Measurements from ENCODE around the gene TGIF1. TPM values are rescaled to one million over a fixed set of nuclear protein-coding genes. Genes with fewer than 3 reads are reported as not detected.

TGIF1 gene
- polyA plus RNA-seq, 1 donor from 2014 or later, result 3.6 TPM

- no peaks in the 10 kb centered on the region for H3K9me3 ChIP-seq (ENCODE audit: low read length)
- no peak for TF ChIP-seq EP300 (conservative IDR thresholded peaks at IDR 0.05; ENCODE audit: poor library complexity, severe bottlenecking)
- no peak for TF ChIP-seq RAD21 (conservative IDR thresholded peaks at IDR 0.05)
- TF ChIP-seq EZH2 (IDR thresholded peaks at IDR 0.05; ENCODE audit: borderline replicate concordance, insufficient read depth, low read length, poor library complexity, severe bottlenecking), result no peak
- no peak for TF ChIP-seq POLR2AphosphoS5 (IDR thresholded peaks at IDR 0.05)
- TF ChIP-seq TAF1 (IDR thresholded peaks at IDR 0.05; ENCODE audit: low read depth), result no peak
- TF ChIP-seq CTCF (IDR thresholded peaks at IDR 0.05; ENCODE audit: poor library complexity, severe bottlenecking), result no peak
- no peak for TF ChIP-seq MXI1 (conservative IDR thresholded peaks at IDR 0.05; ENCODE audit: poor library complexity, severe bottlenecking)
- no peak for TF ChIP-seq SMC3 (conservative IDR thresholded peaks at IDR 0.05; ENCODE audit: poor library complexity)
- TF ChIP-seq REST (IDR thresholded peaks at IDR 0.05; ENCODE audit: borderline replicate concordance), result no peak
- H3K4me3 ChIP-seq (ENCODE audit: low read length), result no peak overlapping the region
- H3F3A ChIP-seq (ENCODE audit: insufficient read depth, low read length, poor library complexity, severe bottlenecking), result no peaks in the 10 kb centered on the region
- no peaks in the 10 kb centered on the region for H4K20me1 ChIP-seq (ENCODE audit: insufficient read depth)
- no peak overlapping the region for H3K9ac ChIP-seq (ENCODE audit: low read length)
- H3K36me3 ChIP-seq (ENCODE audit: insufficient read depth, low read length), result no peaks in the 10 kb centered on the region
- no peaks in the 10 kb centered on the region for H3K9me2 ChIP-seq (ENCODE audit: insufficient read depth, low read length)
- H2AFZ ChIP-seq (ENCODE audit: low read depth, low read length), result no peak overlapping the region
- no peak overlapping the region for H3K4me2 ChIP-seq (ENCODE audit: low read length)
- no peak overlapping the region for H3K27ac ChIP-seq (ENCODE audit: low read length)
- no peaks in the 10 kb centered on the region for H3K27me3 ChIP-seq (ENCODE audit: insufficient read depth, low read depth, low read length)
- no peaks in the 10 kb centered on the region for H3K79me2 ChIP-seq (replicated peaks; ENCODE audit: insufficient read depth, low read length)
Measured at GRCh38 chr18:3508576-3509549, 58.9 kb downstream of the TGIF1 start.

Other genes starting within 250 kb of the TGIF1 start
- gene MYOM1, start 230.2 kb upstream of the TGIF1 start, polyA plus RNA-seq, result 0.40 and 1.7 TPM in 2 replicates
- 57.9 and 62.7 TPM in 2 replicates for gene MYL12A, start 202.4 kb upstream of the TGIF1 start, polyA plus RNA-seq
- 384 and 409 TPM in 2 replicates for gene MYL12B, start 188.0 kb upstream of the TGIF1 start, polyA plus RNA-seq

Measured in neural cell (in vitro differentiated cells).